NB4 (cell line): ENCODE data around the gene SLC11A1.

Experiments
- DNase-seq: peaks from one replicate; pipeline ENCODE4 v3.0.0; 2010; ENCODE audit warnings: low read depth
- H3K4me3 ChIP-seq: one replicate; pipeline ENCODE4 v1.5.1; 2011; ENCODE audit warnings: mild to moderate bottlenecking, low read depth, low read length, moderate library complexity
- MYC ChIP-seq: IDR thresholded peaks from 2 replicates; pipeline ENCODE4 v1.6.1; 2011; ENCODE audit warnings: low read depth, low read length
- POLR2A ChIP-seq: IDR thresholded peaks from 2 replicates; pipeline ENCODE4 v1.6.1; 2011; ENCODE audit warnings: mild to moderate bottlenecking; ENCODE audit not compliant: insufficient read length; ENCODE audit errors: extremely low read depth
- TF ChIP-seq, protein P1 (sequence below): IDR thresholded peaks from 2 replicates; pipeline ENCODE4 v1.6.1; 2011; ENCODE audit warnings: low read depth, low read length
- TF ChIP-seq, protein P2 (sequence below): IDR thresholded peaks from one replicate; pipeline ENCODE4 v1.5.1; 2012; ENCODE audit warnings: low read depth, low read length

SLC11A1 gene

DNA sequence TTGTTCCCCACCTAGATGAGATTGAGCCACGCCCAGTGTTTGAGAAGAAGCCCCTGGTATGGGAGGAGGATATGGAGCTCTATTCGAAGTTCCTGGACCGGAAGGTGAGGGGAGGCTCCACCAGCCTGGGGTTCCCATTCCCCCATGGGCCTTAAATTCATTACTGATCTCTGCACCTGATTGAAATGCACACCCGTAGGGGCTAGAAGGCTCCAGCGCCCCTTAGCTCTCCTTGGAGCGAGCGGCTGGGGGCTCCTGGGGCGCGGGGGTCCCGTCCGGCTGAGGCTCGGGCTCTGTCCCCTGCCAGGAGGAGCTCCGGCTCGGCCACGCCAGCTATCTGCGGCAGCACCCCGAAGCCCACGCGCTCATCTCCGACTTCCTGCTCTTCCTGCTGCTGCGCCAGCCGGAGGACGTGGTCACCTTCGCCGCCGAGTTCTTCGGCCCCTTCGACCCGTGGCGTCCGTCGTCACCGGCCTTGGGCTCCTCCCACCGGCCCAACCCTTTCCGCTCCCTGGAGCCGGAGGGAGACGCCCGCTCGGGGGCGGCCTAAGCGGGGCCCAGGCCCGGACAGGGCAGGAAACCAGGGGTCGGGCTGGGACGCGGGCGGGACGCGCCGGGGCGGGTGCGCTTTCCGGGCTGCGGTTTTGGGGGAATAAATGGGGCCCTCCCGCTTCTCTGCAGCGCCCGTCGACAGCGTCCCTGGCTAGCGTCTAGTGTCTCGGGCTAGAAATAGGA lies 14.5 kb upstream of the SLC11A1 start:
- TF ChIP-seq, protein P1, sequence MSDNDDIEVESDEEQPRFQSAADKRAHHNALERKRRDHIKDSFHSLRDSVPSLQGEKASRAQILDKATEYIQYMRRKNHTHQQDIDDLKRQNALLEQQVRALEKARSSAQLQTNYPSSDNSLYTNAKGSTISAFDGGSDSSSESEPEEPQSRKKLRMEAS = peak; percentile 72
- peak; percentile 87 for TF ChIP-seq MYC
- peak; percentile 88 for TF ChIP-seq POLR2A
- TF ChIP-seq, protein P2, sequence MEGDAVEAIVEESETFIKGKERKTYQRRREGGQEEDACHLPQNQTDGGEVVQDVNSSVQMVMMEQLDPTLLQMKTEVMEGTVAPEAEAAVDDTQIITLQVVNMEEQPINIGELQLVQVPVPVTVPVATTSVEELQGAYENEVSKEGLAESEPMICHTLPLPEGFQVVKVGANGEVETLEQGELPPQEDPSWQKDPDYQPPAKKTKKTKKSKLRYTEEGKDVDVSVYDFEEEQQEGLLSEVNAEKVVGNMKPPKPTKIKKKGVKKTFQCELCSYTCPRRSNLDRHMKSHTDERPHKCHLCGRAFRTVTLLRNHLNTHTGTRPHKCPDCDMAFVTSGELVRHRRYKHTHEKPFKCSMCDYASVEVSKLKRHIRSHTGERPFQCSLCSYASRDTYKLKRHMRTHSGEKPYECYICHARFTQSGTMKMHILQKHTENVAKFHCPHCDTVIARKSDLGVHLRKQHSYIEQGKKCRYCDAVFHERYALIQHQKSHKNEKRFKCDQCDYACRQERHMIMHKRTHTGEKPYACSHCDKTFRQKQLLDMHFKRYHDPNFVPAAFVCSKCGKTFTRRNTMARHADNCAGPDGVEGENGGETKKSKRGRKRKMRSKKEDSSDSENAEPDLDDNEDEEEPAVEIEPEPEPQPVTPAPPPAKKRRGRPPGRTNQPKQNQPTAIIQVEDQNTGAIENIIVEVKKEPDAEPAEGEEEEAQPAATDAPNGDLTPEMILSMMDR = no peak

DNA sequence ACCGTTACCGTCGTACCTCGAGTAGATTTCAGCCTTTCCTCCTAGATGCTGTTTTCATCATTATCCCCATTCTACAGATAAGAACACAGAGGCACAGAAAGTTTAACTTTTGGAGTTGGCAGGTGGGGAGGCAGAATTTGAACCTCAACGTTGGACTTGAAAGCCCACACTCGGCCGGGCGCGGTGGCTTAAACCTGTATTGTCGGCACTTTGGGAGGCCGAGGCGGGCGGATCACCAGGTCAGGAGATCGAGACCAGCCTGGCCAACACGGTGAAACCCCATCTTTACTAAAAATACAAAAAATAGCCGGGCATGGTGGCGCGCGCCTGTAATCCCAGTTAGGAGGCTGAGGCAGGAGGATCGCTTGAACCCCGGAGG lies 13.9 kb upstream of the SLC11A1 start:
- DNase-seq = no peak
- TF ChIP-seq, protein P1 = no peak
- TF ChIP-seq MYC (no peak), POLR2A (no peak)
- TF ChIP-seq, protein P2 = no peak
- peak overlapping the region; percentile 84 for H3K4me3 ChIP-seq

More for the DNA sequence above, 14.5 kb upstream of the SLC11A1 start:
- peak overlapping the region; percentile 84 for H3K4me3 ChIP-seq
- peak; percentile 99 for DNase-seq

DNA sequence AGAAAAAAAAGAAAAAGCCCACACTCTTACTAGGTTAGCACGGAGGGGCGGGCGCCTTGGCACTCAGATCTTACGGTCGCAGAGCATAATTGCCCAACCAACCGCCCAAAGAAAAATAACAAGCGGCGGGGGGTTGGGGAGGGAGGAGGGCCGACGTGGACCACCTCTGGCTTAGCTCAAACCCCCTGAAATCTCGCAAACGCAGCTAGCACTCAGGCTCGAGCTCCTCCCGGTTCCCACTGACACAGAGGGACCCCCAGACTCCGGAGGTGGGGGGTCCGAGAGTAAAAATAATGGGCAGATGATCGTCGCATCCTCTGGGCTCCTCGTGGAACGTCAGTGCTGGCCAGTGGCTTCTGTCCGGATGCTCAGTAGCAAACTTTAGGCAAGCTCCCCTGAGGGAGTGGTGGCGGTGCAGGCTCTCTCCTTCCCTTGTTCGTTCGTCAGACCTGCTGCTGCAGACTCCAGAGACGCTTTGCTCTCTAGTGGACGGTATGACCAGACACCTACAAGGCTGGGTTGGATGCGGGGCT lies 13.4 kb upstream of the SLC11A1 start:
- TF ChIP-seq, protein P2 = no peak
- TF ChIP-seq POLR2A (peak; percentile 64), MYC (peak; percentile 40; the same call in 1 of the 2 replicates)
- TF ChIP-seq, protein P1 = peak; percentile 25; the same call in 1 of the 2 replicates
- peak overlapping the region; percentile 84 for H3K4me3 ChIP-seq
- peak; percentile 93 for DNase-seq

DNA sequence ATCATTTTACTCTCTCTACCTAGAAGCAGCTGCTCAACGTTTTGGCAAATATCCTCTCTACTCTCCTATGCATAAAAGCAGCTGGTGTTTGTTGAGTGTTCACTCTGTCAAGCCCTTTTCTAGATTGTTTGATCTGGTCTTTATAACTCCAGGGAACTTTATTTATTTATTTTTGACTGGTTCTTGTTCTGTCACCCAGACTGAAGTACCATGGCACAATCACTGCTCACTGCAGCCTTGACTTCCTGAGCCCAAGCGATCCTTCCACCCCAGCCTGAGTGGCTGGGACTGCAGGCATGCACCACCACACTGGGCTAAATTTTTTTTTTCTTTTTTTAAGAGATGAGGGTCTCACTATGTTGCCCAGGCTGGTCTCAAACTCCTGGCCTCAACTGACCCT lies 12.7 kb upstream of the SLC11A1 start:
- peak overlapping the region; percentile 84 for H3K4me3 ChIP-seq
- DNase-seq = peak; percentile 54
- TF ChIP-seq, protein P2 = no peak
- no peak for TF ChIP-seq MYC
- TF ChIP-seq, protein P1 = no peak
- no peak for TF ChIP-seq POLR2A

DNA sequence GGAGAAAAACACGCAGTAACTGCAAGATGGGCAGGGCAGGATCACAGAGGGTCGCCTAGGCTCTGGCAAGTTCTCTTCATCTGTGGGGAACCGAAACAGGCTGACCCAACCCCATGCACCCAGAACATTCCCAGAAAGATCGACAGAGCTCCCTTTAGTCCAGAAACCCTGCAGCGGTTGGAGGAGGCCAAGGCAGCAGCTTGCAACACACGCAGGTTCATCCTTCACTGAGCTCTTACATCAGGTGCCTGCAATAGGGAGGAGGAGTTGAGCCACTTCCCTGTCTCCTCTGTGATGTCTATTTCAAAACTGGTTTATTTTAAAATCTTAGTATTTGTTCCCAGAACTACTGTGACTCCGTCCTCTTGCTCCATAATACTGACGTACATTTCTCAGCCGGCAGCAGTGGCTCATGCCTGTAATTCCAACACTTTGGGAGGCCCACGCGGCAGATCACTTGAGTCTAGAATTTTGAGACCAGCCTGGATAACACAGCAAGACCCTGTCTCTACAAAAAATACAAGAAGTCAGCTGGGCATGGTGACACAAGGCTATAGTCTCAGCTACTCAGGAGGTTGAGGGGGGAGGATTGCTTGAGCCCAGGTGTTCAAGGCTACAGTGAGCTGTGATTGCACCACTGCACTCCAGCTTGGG lies 11.5 kb upstream of the SLC11A1 start:
- peak; percentile 92 for DNase-seq
- peak overlapping the region; percentile 84 for H3K4me3 ChIP-seq
- TF ChIP-seq MYC = 0 out of 2 replicates have a peak, but pooled peaks have one; percentile 10
- TF ChIP-seq, protein P1 = no peak

DNA sequence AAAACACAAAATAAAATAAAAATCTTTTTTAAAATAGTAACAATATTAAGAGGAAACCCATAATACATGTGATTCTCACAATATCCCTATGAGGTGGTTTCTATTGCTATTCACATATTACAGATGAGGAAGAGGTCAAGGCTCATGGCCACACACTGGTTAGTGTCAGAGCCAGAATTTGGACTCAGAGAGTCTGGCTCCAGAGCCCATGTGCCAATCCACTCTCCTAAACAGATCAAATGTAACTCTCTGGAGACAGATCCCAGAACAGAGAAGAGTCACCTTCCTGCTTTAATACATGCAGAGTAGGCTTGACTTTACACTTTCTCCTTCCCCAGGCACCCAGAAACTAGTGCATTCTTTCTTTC lies 10.1 kb upstream of the SLC11A1 start:
- DNase-seq = no peak
- TF ChIP-seq POLR2A = no peak
- TF ChIP-seq, protein P2 = no peak
- TF ChIP-seq, protein P1 = no peak
- H3K4me3 ChIP-seq = no peak overlapping the region
